ENCODE measurements around the gene DUSP22. TPM values are rescaled to one million over a fixed set of nuclear protein-coding genes. Genes with fewer than 3 reads are reported as not detected.

DUSP22 gene
- total RNA-seq, 1 experiment from 2014 or later = 25.0 TPM

- H4K91ac ChIP-seq (ENCODE audit: insufficient read length, low read depth, low read length) = no peak overlapping the region
- no peak overlapping the region for H2BK5ac ChIP-seq (ENCODE audit: insufficient read length, low read length)
- H2AK5ac ChIP-seq (ENCODE audit: insufficient read length, low read length) = no peak overlapping the region
- no peak overlapping the region for H3K4me2 ChIP-seq (ENCODE audit: insufficient read depth, insufficient read length, low read length)
- H4K5ac ChIP-seq (ENCODE audit: insufficient read length, low read depth, low read length) = no peak overlapping the region
- Mint-ChIP-seq H3K9me3 (peaks cover 3 to 12% of the 10 kb centered on the region in 2 experiments; a peak in 3 of 5 replicates), H3K4me1 (no peaks in the 10 kb centered on the region), H3K27me3 (ENCODE audit: low read depth) (peaks cover 1% of the 10 kb centered on the region; the same call in 1 of the 2 replicates), H3K4me3 (no peak overlapping the region), H3K36me3 (ENCODE audit: insufficient read depth in 1 of 3, low read depth in 3 of 3) (no peaks in the 10 kb centered on the region), H3K27ac (no peak overlapping the region)
- no peak overlapping the region for H2BK12ac ChIP-seq (ENCODE audit: insufficient read length, low read depth, low read length)
- WGBS (ENCODE audit: extremely low coverage, insufficient read length, low lambda C conversion rate) = 100% methylated on average over 2 of the region's 8 CpGs
- no peaks in the 10 kb centered on the region for H3K23me2 ChIP-seq (ENCODE audit: insufficient read length, low read depth, low read length, poor library complexity, severe bottlenecking)
- H3K79me2 ChIP-seq (ENCODE audit: insufficient read depth, low read length) = no peaks in the 10 kb centered on the region
- H2AFZ ChIP-seq (ENCODE audit: low read length) = no peak overlapping the region
- no peak overlapping the region for H2BK120ac ChIP-seq (ENCODE audit: low read depth, low read length, poor library complexity, severe bottlenecking)
- no peak overlapping the region for H2BK15ac ChIP-seq (ENCODE audit: low read depth, low read length)
- H3K4ac ChIP-seq (ENCODE audit: low read depth, low read length) = no peak overlapping the region
- H3K4me1 ChIP-seq (ENCODE audit: insufficient read depth, low read length) = no peaks in the 10 kb centered on the region
- no peak overlapping the region for H3K27ac ChIP-seq (ENCODE audit: insufficient read length, low read depth, low read length)
- no peak overlapping the region for H3K9ac ChIP-seq (ENCODE audit: extremely low read depth, insufficient read length, low read length)
- H3K79me1 ChIP-seq (ENCODE audit: insufficient read depth, low read depth, low read length, poor library complexity, severe bottlenecking) = no peaks in the 10 kb centered on the region
- no peak overlapping the region for H3K23ac ChIP-seq (ENCODE audit: insufficient read length, low read depth, low read length)
- H2BK20ac ChIP-seq (ENCODE audit: low read depth, low read length, poor library complexity, severe bottlenecking) = no peak overlapping the region
- no peaks in the 10 kb centered on the region for H4K20me1 ChIP-seq (ENCODE audit: control insufficient read depth, insufficient read depth, insufficient read length)
- no peak overlapping the region for H4K8ac ChIP-seq (replicated peaks; ENCODE audit: insufficient read length, low read depth, low read length)
- no peak overlapping the region for H3K18ac ChIP-seq (ENCODE audit: insufficient read length, low read depth, low read length)
- H3K9me3 ChIP-seq (ENCODE audit: control insufficient read depth, low read depth, low read length) = peaks cover 8% of the 10 kb centered on the region
- no peak overlapping the region for H3K14ac ChIP-seq (ENCODE audit: insufficient read depth, low read length)
- no peak for DNase-seq
- TF ChIP-seq CTCF (conservative IDR thresholded peaks at IDR 0.05) = no peak
- no peak overlapping the region for H3T11ph ChIP-seq (ENCODE audit: low read length)
- H3K56ac ChIP-seq (ENCODE audit: insufficient read length, low read depth, low read length) = no peak overlapping the region
- H3K27me3 ChIP-seq (ENCODE audit: insufficient read depth, low read length) = no peaks in the 10 kb centered on the region
Observed at GRCh38 chr6:252775-253535, 39.3 kb upstream of the DUSP22 start.

Data from H9 (cell line).